Measurements from ENCODE around the gene CEBPG.

CEBPG gene

DNA sequence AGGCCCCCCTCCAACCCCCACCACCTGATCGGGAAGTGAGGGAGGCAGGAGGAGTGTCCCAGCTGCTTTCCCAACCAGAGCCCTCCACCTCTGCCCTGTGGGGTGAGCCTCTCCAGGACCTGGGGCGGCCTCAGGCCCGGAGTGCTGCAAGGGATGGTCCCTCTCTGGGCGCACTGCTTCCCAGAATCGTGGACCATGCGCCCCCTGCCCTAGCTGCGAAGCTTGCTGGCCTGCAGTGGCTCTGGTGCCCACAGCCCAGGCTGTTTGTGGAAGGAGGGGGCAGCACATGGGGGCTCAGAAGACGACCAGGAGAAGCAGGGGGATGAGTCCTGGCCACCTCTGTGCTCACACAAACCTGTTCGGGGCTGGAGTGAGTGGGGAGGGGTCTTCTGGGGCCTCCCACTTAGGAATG lies 33.6 kb downstream of the CEBPG start:
- no peak for DNase-seq

GRCh38 chr19:33407716-33408115 lies 34.2 kb downstream of the CEBPG start:
- no peak for DNase-seq

DNA sequence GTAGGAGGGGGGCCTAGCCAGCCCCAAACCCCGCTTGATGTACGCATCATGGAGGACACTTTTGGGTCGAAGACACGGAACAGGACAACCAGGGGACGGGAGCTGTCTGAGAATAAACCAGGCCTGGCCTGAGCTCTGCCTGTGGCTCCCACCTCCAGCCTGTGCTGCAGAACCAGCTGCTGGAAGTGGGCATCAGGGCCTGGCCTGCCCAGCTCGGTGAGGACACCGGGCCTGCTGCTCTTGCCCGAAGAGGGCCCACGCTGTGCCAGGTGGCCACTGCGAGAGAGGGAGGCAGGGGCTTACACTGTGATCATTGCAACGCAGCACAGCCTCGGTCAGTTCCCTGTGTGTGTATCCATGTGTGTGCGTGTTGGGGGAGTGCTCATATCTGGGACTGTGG lies 34.6 kb downstream of the CEBPG start:
- no peak for DNase-seq

- no peak for DNase-seq
Observed at GRCh38 chr19:33408538-33409434, 35.3 kb downstream of the CEBPG start.

- no peak for DNase-seq
Observed at GRCh38 chr19:33409906-33410685, 36.6 kb downstream of the CEBPG start.

DNA sequence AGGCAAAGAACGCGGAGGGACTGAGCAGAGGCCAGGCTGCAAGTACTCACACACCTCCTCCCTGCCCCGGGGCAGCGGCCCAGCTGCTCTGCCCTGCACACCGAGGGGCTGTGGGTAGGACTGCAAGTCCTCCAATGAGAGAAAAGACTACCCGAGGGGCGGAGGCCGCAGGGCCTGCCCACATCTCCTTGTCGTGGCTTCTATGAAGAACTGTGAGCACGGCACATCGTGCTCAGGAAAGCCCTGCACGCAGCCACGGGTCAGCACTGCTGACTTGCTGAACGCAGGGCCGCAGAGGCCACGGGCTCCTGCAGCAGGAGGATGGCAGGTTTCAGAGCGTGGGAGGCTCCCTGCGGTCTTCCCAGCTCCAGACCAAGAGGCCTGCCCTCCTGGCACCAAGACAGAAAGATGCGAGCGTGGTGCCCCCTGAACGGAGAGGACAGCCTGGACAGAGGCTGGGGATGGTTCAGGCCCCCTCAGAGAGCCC lies 37.4 kb downstream of the CEBPG start:
- no peak for DNase-seq

GRCh38 chr19:33411621-33412180 lies 38.2 kb downstream of the CEBPG start:
- DNase-seq = no peak

DNA sequence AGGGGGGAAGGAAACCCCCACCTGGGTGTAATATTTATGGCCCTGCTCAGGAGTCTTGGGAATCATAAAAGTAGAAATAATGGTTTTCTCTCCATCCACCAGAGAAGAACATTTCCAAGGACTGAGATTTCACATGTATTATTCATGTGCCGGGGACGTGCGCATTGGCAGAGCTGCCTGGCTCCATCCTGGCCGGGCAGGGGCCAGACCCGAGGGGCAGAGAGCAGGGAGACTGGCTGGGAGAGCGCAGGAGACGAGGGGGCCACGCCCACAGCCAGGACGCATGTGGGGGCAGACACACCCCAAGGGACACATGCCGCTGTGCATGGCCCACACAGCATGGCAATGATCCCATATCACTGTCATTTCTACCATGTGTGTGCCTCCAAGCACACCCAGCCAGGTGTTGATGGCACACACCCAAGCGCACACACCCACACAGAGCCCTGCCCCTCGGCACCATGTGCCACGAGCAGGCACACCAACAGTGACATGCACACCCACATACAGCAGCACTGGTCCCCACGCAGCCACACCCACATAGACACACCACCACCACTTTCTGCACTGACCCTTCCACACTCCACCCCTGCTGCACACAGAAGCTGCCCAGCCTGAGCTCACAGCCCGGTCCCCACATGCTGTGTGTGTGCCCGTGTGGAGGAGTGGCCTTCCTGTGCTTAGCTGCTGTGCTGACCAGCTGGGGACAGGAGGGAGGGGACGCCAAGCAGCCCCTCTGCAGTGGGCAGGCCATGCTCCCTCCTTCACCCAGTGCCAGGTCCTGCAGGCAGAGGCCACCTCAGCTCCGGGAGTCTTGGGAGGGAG lies 39.3 kb downstream of the CEBPG start:
- DNase-seq = no peak

DNA sequence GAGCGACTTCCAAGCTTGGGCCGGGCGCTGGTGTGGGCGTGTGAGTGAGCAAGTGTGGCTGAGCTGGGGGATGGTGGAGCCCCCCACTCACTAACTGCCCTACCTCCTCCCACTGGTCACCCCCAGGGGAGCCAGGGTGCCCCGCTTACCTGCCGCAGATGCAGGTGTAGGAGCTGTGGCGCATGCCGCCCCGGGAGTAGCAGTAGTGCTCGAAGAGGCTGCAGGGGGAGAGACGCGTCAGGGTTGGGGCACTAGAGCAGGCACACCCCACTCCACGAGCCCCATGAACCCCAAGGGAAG lies 39.9 kb downstream of the CEBPG start:
- no peak for DNase-seq

GRCh38 chr19:33413868-33414666 lies 40.6 kb downstream of the CEBPG start:
- DNase-seq = no peak

DNA sequence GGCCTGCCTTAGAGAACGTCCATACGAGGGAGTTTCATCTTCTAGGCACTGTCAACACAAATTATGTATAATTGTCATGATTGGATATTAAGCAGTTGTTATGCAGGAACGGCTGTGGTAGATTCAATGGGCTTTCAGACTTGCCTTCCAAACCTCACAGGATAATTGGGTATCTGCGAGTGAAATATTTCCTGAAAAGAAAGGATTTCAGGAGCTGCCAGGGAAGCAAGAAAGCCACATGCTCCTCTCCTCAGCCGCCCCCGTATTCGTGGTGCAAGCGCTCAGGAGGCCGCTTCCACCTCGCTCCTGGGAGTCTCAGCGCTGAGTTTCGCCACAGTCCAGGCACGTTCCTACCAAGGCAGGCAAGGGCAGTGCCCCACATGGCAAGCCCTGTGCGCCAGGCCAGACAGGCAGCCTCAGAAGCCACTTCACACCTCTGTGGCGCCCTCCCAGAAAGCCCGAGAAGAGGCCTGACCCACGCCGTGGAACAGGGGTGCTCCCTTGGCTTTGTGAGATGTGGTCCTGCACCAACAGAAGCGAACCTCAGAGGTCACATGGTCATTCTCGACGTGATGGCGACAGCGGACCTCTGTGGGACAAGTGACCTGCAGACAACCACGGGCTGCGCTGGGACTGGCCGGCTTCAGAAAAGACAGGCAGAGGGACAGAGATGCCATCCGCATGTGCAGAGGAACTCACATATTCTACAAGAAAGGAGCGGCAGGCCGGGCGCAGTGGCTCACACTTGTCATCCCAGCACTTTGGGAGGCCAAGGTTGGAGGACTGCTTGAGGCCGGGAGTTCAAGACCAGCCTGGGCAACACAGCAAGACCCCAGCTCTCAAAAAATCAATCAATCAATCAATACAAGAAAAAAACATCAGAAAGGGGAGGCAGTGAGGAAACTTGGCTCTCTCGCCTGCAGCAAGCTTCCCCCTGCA lies 41.4 kb downstream of the CEBPG start:
- DNase-seq = no peak

DNA sequence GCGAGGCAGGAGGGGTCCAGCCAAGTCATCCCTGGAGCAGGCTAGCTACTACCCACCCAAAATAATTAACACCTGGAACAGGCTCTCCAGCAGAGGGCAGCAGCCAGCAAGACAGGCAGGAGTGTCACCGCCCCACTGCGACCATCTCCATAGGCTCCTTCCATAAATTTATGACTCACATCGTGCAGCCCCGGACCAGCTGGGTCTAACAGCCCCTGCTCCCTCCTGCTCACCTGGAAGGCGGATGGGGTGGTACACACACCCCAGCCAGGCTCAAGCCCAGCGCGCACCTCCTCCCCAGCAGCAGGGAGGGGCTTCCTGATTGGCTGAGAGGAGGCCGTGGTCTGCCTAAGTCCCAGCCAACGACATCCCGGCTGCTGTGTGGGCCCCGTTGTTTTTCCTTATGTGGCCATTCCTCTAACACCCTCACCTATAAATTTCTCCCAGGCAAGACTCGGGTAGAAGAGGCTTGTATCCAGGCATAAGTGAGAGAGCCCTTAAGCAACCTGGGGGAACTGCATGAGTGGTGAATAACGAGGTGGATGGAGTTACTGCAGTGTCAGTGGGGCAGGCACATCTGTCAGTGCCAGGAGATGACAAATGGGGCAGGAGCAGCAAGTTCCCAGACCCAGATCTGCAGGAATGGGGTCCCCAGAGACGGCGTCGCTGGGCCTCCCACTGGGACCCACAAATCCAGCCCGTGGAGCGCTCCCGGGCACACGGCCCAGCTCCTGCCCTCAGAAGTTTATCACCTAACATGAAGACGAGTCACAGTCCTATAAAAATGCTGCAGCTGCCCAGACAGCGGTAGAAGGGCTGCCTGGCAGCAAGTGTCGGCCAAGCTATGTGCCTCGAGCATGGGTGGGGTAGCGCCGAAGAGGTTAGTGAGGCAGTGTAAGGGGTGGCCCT lies 43.1 kb downstream of the CEBPG start:
- DNase-seq = no peak

DNA sequence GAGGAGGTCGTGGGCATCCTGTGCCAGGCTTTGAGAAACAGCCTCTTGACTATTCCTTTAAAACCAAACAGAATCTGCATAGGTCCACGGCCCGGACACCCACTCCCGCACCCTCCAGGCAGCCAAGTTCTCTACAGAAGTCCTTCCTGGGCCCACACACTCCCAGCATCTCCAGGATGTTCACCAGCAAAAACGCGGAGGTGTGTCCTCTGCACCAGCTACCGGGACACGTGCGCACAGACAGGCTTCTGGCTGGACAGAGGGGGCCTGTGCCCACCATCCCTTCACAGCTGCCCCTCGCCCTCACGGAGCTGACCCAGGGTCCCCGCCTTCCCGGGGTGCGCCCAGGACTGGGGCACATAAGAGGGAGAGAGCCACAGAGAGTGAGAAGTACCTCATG lies 44.2 kb downstream of the CEBPG start:
- no peak for DNase-seq

- DNase-seq = no peak
Observed at GRCh38 chr19:33418461-33418860, 45.0 kb downstream of the CEBPG start.

- no peak for DNase-seq
Observed at GRCh38 chr19:33418871-33419787, 45.6 kb downstream of the CEBPG start.

DNA sequence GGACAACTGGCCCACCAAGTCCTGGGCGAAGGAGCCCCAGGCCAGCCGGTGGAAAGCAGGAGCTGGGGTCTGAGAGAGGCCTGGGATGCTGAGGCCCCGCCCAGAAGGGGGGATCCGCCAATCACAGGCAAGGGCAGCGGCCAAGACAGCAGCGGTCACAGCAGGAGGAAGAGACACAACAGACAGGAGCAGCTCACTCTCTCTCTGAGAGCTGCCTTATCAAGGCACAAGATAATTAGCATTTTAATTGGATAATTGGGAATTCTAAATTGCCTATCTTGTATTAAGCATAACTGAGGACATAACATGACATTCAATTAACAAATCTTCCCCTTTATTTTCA lies 46.2 kb downstream of the CEBPG start:
- DNase-seq = no peak

DNA sequence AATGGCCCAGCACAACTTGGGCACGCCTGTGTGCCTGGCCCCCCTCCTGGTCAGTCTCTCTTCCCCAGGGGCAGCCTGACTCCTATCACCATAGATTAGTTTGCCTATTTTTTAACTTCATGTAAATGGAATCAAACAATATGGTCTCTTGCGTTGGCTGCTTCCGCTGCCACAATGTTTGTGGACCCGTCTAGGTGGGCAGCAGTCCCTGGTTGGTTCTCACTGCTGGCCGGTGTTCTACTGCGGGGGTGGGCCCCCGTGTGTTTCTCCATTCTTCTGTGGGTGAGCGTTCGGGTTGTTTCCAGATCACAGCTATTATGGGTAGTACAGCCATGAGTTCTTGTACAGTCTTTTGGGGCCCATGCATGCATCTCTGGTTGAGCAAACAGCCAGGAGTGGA lies 47.3 kb downstream of the CEBPG start:
- DNase-seq = no peak

GRCh38 chr19:33421368-33421767 lies 47.9 kb downstream of the CEBPG start:
- DNase-seq = no peak

All from midbrain (tissue), 1 donor.